NAMALWA (cell line): ENCODE data around the gene BOD1.

Experiments
- DNase-seq: peaks from one replicate; pipeline ENCODE4 v3.0.0-alpha.2; 2015; ENCODE audit warnings: low spot score

The BOD1 gene

GRCh38 chr5:173616577-173617118 is at the start of gene BOD1:
TSS of gene BOD1 (minus strand) at chr5:173616650. CDS start at chr5:173616436, 214 bp downstream.
- peak; percentile 99 for DNase-seq

GRCh38 chr5:173665326-173665725 is 48.9 kb upstream of the BOD1 start:
- no peak for DNase-seq

GRCh38 chr5:173664154-173664526 is 47.7 kb upstream of the BOD1 start:
- DNase-seq: no peak

GRCh38 chr5:173663352-173664153 is 47.1 kb upstream of the BOD1 start:
- DNase-seq: no peak

GRCh38 chr5:173662581-173663351 is 46.3 kb upstream of the BOD1 start:
- no peak for DNase-seq

- DNase-seq: no peak
Observed at GRCh38 chr5:173660481-173661280, 44.2 kb upstream of the BOD1 start.

- no peak for DNase-seq
Observed at GRCh38 chr5:173659423-173659822, 43.0 kb upstream of the BOD1 start.

GRCh38 chr5:173657741-173658356 is 41.4 kb upstream of the BOD1 start:
- DNase-seq: no peak

GRCh38 chr5:173655196-173655797 is 38.8 kb upstream of the BOD1 start:
- no peak for DNase-seq

- no peak for DNase-seq
Observed at GRCh38 chr5:173653822-173654523, 37.5 kb upstream of the BOD1 start.

- DNase-seq: no peak
Observed at GRCh38 chr5:173648308-173648866, 31.9 kb upstream of the BOD1 start.

- DNase-seq: no peak
Observed at GRCh38 chr5:173646692-173647091, 30.2 kb upstream of the BOD1 start.

- DNase-seq: no peak
Observed at GRCh38 chr5:173645890-173646574, 29.6 kb upstream of the BOD1 start.

- no peak for DNase-seq
Observed at GRCh38 chr5:173645437-173645807, 29.0 kb upstream of the BOD1 start.

GRCh38 chr5:173644673-173645436 is 28.4 kb upstream of the BOD1 start:
- no peak for DNase-seq

- peak; percentile 75 for DNase-seq
Observed at GRCh38 chr5:173643964-173644363, 27.5 kb upstream of the BOD1 start.

- DNase-seq: no peak
Observed at GRCh38 chr5:173642895-173643481, 26.5 kb upstream of the BOD1 start.

GRCh38 chr5:173642191-173642816 is 25.9 kb upstream of the BOD1 start:
- no peak for DNase-seq
